K562 (cell line): Measurements from ENCODE around the gene GNG7. TPM values are rescaled to one million over a fixed set of nuclear protein-coding genes. Genes with fewer than 3 reads are reported as not detected.
"Not testable (repeated sequence)": the region's sequence is repeated elsewhere in the genome, so short reads cannot be mapped to it uniquely, and the experiment has no call there.

Experiments used
- ATAC-seq: fragments of 200-7000 bp; cut with Tn5 transposase; 3 replicates; pipeline ENCODE4 v1.9.1; 2020; ENCODE audit warnings: moderate library complexity
- BruUV-seq: library from RNA; stranded (reverse); fragments of 400-500 nt; replicated peaks from 2 replicates; lab custom pipeline; 2021; lab: Mats Ljungman, UMichigan
- CTCF ChIA-PET: fragments of 300-600 bp; formaldehyde crosslinking; extraction: SDS; loops from one replicate; lab custom pipeline; 2021; ENCODE audit warnings: low intra/inter-chr PET ratio; lab: Yijun Ruan, JAX
- POLR2A ChIA-PET: fragments of 300-600, 350-650 bp; sonication (Branson Sonifier 250); formaldehyde crosslinking; extraction: SDS; loops from one replicate; lab custom pipeline; 2021; ENCODE audit warnings: antibody characterized with exemption, inconsistent platforms; lab: Yijun Ruan, JAX
- DNase-seq, 4 experiments: peaks; one replicate each; pipeline versions ENCODE4 v3.0.0 to v3.0.0-alpha.2; 2011 to 2018; ENCODE audit warnings: low spot score in 3 of 4, mixed read lengths in 3 of 4; ENCODE audit errors: extremely low read depth in 1 of 4
- FAIRE-seq: peaks from 2 replicates; lab custom pipeline; 2011; peaks lifted over from hg19 to GRCh38; lab: Jason Lieb, UNC
- H2AFZ ChIP-seq: 2 replicates; pipeline ENCODE4 v1.6.0; 2011; ENCODE audit warnings: low read depth, low read length, control low read depth, inconsistent platforms
- H3K27ac ChIP-seq: fragments of 200-600 bp; 3 replicates; pipeline ENCODE4 v1.8.0; 2011; ENCODE audit warnings: low read depth, mild to moderate bottlenecking, control low read depth, inconsistent platforms, low read length, moderate library complexity, mixed read lengths; ENCODE audit errors: extremely low read depth
- H3K27me3 ChIP-seq, 2 experiments: fragments of 300-600 bp in 1 of 2; 2 replicates in 1 of 2; 3 replicates in 1 of 2; pipeline versions ENCODE4 v1.6.0 to v1.8.0; 2011; ENCODE audit warnings: inconsistent platforms in 2 of 2, low read length in 2 of 2, mild to moderate bottlenecking in 1 of 2, mixed read lengths in 1 of 2, moderate library complexity in 1 of 2; ENCODE audit not compliant: control insufficient read depth in 2 of 2, insufficient read depth in 2 of 2
- H3K36me3 ChIP-seq: fragments of 300-600 bp; 3 replicates; pipeline ENCODE4 v1.8.0; 2011; ENCODE audit warnings: mild to moderate bottlenecking, low read length, inconsistent platforms; ENCODE audit not compliant: control insufficient read depth, insufficient read depth
- H3K4me1 ChIP-seq, 2 experiments: fragments of 200-600 bp in 1 of 2; replicated peaks in 1 of 2; 2 replicates in 1 of 2; 3 replicates in 1 of 2; pipeline versions ENCODE4 v1.5.1 to v1.8.0; 2011; ENCODE audit warnings: inconsistent platforms in 2 of 2, low read length in 2 of 2, mild to moderate bottlenecking in 1 of 2, mixed read lengths in 1 of 2, moderate library complexity in 1 of 2; ENCODE audit not compliant: control insufficient read depth in 2 of 2, insufficient read depth in 2 of 2
- H3K4me2 ChIP-seq: 2 replicates; pipeline ENCODE4 v1.6.1; 2011; ENCODE audit warnings: low read length, control low read depth, inconsistent platforms, mixed read lengths; ENCODE audit not compliant: insufficient read depth
- H3K4me3 ChIP-seq: fragments of 200-600 bp; sonication (generic), shearing (Covaris generic); 2 replicates; pipeline ENCODE4 v1.5.1; 2016; ENCODE audit warnings: control low read depth, inconsistent platforms
- H3K79me2 ChIP-seq: fragments of 200-600 bp; 3 replicates; pipeline ENCODE4 v1.8.0; 2011; ENCODE audit warnings: low read length, inconsistent platforms; ENCODE audit not compliant: control insufficient read depth, insufficient read depth
- H3K9ac ChIP-seq, 2 experiments: 2 replicates each; pipeline versions ENCODE4 v1.6.0 to v1.6.1; 2011; ENCODE audit warnings: low read depth in 2 of 2, low read length in 2 of 2, control low read depth in 1 of 2, inconsistent platforms in 1 of 2, mild to moderate bottlenecking in 1 of 2, mixed read lengths in 1 of 2; ENCODE audit not compliant: insufficient read depth in 1 of 2
- H3K9me1 ChIP-seq: one replicate; pipeline ENCODE4 v1.6.0; 2011; ENCODE audit warnings: inconsistent platforms, mild to moderate bottlenecking, low read length, moderate library complexity; ENCODE audit not compliant: control insufficient read depth, insufficient read depth
- H3K9me3 ChIP-seq: replicated peaks from 2 replicates; pipeline ENCODE4 v1.5.1; 2011; ENCODE audit warnings: low read depth, low read length, inconsistent platforms; ENCODE audit not compliant: control insufficient read depth, insufficient read depth
- H4K20me1 ChIP-seq: replicated peaks from 2 replicates; pipeline ENCODE4 v1.6.1; 2011; ENCODE audit warnings: low read length, inconsistent platforms, mixed read lengths; ENCODE audit not compliant: control insufficient read depth, insufficient read depth
- ZNF121 ChIP-seq: sonication (generic); formaldehyde crosslinking; conservative IDR thresholded peaks from 2 replicates; pipeline ENCODE4 v1.8.0; 2022; ENCODE audit warnings: missing genetic modification reagents
- WGBS: fragments of 100-300 bp; shearing (Covaris generic); methylation state at CpG from one replicate; pipeline ENCODE4 v1.1.6; 2016; ENCODE audit warnings: low coverage, mixed read lengths; ENCODE audit not compliant: insufficient coverage; ENCODE audit errors: missing lambda C conversion rate; 5-methylcytosine and 5-hydroxymethylcytosine counted together
- in situ Hi-C: fragments of 300-500 bp; cut with MboI; formaldehyde crosslinking; loops from 4 replicates; pipeline ENCODE4 v1.15.0; 2018; ENCODE audit warnings: inconsistent platforms, mixed read lengths
- intact Hi-C: fragments of 100-400 bp; cut with micrococcal nuclease; formaldehyde crosslinking; loops from 2 replicates; pipeline ENCODE4 v1.14.2; 2022
- polyA plus RNA-seq, 8 experiments: library from polyadenylated mRNA; depleted of rRNA in 4 of 8; stranded (reverse) in 5 of 8; unstranded in 3 of 8; fragments of >200 nt; fragmentation: Nextera tagmentation in 2 of 8; fragmentation: Illumina TruSeq in 1 of 8; extraction: Ambion mirVana in 2 of 8; extraction: Trizol in 1 of 8; gene quantifications; 2 replicates each; pipeline versions ENCODE4 v1.2.1 to v1.2.3, GENCODE V29; 2011 to 2014; ENCODE audit warnings: inconsistent platforms in 1 of 8, missing spikeins in 1 of 8
- total RNA-seq, 7 experiments: library from RNA; depleted of rRNA in 6 of 7; stranded (reverse); fragments of >200 nt in 6 of 7; fragmentation: Illumina TruSeq in 2 of 7; extraction: Trizol in 2 of 7; gene quantifications; 2 replicates each; pipeline versions ENCODE4 v1.2.1 to v1.2.3, GENCODE V29; 2011 to 2021; ENCODE audit warnings: low replicate concordance in 1 of 7

GNG7 gene
- total and polyA plus RNA-seq, 9 of the 15 experiments (the other 6 are each of a cell fraction or from before 2014, with no cell fraction given) = 0.01 to 0.20 (median 0.06) TPM; not detected in 1

DNA sequence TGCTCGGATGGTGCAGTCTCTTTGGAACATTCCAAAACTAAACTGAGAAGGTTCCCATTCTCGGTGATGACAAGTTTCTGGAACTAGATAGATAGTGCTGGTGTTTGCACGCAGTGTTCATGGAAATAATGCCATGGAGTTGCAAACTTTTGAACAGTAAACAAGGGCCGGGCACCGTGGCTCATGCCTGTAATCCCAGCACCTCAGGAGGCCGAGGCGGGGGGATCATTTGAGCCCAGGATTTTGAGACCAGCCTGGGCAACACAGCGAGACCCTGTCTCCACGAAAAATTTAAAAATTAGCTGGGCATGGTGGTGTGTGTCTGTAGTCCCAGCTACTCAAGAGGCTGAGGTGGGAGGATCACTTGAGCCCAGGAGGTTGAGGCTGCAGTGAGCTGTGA, 95.7 kb downstream of the GNG7 start:
- DNase-seq, H3K9me1 ChIP-seq, H3K27ac ChIP-seq, intact Hi-C loops, H3K9me3 ChIP-seq, H3K4me3 ChIP-seq, H2AFZ ChIP-seq, H4K20me1 ChIP-seq, H3K36me3 ChIP-seq, H3K4me2 ChIP-seq, ATAC-seq, H3K9ac ChIP-seq, CTCF ChIA-PET, H3K79me2 ChIP-seq, FAIRE-seq, BruUV-seq: not testable (repeated sequence)
- whole genome bisulfite sequencing = 3% methylated on average over 9 of the region's 9 CpGs
- Histone ChIP-seq H3K27me3 (peaks cover 28 to 54% of the 10 kb centered on the region in 2 experiments), H3K4me1 (peaks cover 0 to 23% of the 10 kb centered on the region in 2 experiments; a peak in 2 of 5 replicates)
- in situ Hi-C loops = loop anchor here (10.0 kb wide), 1 partner anchor 452 kb away; the partner anchor contains the start of gene AP3D1
- TF ChIP-seq ZNF121 (CRISPR knock-in tag) = peak; percentile 81
- POLR2A ChIA-PET = interaction anchor here (0.7 kb wide), 1 partner anchor 130 kb away, joined by 3 read pairs; no protein-coding TSS in a partner anchor

DNA sequence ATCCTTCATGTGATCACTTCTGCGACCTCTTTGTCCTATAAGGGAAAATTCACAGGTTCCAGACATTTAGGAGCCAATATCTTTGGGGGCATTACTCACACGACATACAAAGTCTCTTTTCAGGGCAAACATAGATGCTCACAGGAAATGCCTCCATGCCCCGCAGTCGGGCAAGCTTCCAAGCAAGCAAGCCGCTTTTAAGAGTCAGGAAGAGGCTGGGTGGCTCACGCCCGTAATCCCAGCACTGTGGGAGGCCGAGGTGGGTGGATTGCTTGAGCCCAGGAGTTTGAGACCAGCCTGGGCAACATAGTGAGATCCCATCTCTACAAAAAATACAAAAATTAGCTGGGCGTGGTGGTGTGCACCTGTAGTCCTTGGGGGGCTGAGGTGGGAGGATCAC, 96.6 kb downstream of the GNG7 start:
- in situ Hi-C loops = loop anchor here (10.0 kb wide), 1 partner anchor 451 kb away; the partner anchor contains the start of gene AP3D1
- not testable (repeated sequence) for H3K4me3 ChIP-seq, H3K4me2 ChIP-seq, H4K20me1 ChIP-seq, H3K79me2 ChIP-seq, H3K36me3 ChIP-seq, ATAC-seq, H3K9ac ChIP-seq
- peaks cover 0 to 18% of the 10 kb centered on the region in 2 experiments; a peak in 2 of 5 replicates for H3K4me1 ChIP-seq
- TF ChIP-seq ZNF121 (CRISPR knock-in tag) = peak; percentile 78
- TF ChIP-seq, all 486 proteins: peak for 1; not testable (repeated sequence) for 485
- CTCF ChIA-PET, H3K9me1 ChIP-seq, H3K9me3 ChIP-seq, DNase-seq, intact Hi-C loops, H2AFZ ChIP-seq, FAIRE-seq, H3K27ac ChIP-seq, BruUV-seq: not testable (repeated sequence)
- peaks cover 33 to 63% of the 10 kb centered on the region in 2 experiments for H3K27me3 ChIP-seq
- POLR2A ChIA-PET = interaction anchor here (0.6 kb wide), 1 partner anchor 503 kb away, joined by 3 read pairs; no protein-coding TSS in a partner anchor
- WGBS = 5% methylated on average over 9 of the region's 9 CpGs
